ENCODE data around the gene MRPL48.

MRPL48 gene

DNA sequence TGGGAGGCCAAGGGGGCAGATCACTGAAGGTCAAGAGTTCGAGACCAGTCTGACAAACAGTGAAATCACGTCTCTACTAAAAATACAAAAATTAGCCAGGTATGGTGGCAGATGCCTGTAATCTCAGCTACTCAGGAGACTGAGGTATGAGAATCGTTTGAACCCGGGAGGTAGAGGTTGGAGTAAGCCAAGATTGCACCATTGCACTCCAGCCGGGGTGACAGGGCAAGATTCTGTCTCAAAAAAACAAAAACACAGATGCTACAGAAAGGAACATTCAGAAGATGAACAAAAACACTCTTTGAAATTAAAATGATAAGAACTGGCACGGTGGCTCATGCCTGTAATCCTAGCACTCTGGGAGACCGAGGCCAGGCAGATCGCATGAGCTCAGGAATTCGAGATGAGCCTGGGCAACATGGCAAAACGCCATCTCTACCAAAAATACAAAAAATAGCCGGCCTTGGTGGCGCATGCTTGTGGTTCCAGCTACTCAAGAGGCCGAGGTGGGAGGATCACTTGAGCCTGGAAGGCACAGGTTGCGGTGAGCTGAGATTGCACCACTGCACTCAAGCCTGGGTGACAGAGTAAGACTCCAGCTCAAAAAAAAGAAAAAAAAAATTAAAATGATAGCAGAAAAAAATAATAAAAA is 35.3 kb upstream of the MRPL48 start:
- no peak overlapping the region for H3K4me3 ChIP-seq (replicated peaks; ENCODE audit: low read depth, low read length)
- no peak for TF ChIP-seq CTCF (IDR thresholded peaks at IDR 0.05; ENCODE audit: low read length, missing control alignments)
- DNase-seq (ENCODE audit: low read depth), result no peak

DNA sequence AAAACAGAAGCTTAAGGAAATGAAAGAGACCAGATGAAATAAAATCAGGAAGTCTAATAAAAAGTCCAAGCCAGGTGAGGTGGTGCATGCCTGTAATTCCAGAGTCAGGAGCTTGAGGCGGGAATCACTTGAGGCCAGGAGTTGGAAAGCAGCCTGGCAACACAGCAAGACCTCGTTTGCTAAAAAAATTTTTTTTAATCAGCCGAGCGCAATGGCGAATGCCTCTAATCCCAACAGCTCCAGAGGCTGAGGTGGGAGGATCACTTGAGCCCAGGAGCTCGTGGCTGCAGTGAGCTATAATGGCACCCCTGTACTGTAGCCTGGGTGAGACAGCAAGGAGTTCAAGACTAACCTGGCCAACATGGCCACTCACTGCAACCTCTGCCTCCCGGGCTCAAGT is 34.8 kb upstream of the MRPL48 start:
- H3K4me3 ChIP-seq (replicated peaks; ENCODE audit: low read depth, low read length), result no peak overlapping the region
- DNase-seq (ENCODE audit: low read depth), result no peak
- TF ChIP-seq CTCF (IDR thresholded peaks at IDR 0.05; ENCODE audit: low read length, missing control alignments), result no peak

GRCh38 chr11:73753938-73754337 is 33.7 kb upstream of the MRPL48 start:
- TF ChIP-seq CTCF (IDR thresholded peaks at IDR 0.05; ENCODE audit: low read length, missing control alignments), result no peak
- no peak overlapping the region for H3K4me3 ChIP-seq (replicated peaks; ENCODE audit: low read depth, low read length)
- no peak for DNase-seq (ENCODE audit: low read depth)

DNA sequence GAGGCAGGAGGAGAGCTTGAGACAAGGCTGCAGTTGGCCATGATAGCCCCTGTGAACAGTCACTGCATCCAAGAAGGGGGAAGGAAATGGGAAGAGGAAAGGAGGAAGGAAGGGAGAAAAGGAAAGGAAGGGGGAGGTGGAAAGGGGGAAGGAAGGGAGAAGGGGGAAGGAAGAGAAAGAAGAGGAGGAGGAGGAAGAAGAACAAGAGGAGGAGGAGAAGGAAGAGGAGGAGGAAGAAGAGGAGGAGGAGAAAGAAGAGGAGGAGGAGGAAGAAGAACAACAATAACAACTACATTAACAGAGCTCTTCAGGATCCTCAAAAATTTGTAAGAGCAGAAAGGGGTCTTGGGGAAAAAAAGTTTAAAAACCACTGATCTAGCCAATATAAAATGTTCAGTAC is 32.0 kb upstream of the MRPL48 start:
- H3K4me3 ChIP-seq (replicated peaks; ENCODE audit: low read depth, low read length), result no peak overlapping the region
- DNase-seq (ENCODE audit: low read depth), result no peak
- no peak for TF ChIP-seq CTCF (IDR thresholded peaks at IDR 0.05; ENCODE audit: low read length, missing control alignments)

DNA sequence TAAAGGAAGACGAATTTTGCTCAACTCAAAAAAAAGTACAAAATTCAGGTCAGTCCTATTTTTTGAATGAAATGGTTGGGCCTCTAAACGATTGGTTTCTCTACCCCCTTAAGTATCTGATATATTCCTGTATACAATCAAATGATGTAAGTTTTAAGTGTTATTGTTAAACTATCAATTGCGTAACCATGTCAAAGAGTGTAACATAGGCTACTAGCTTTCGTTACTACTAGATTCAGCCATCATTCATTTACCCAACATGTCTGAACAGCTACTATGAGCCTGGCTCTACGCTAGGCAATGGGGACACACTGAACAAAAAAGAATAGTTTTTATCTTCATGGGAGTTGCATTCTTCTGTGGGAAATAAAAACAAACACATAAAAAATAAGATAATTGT is 30.1 kb upstream of the MRPL48 start:
- peak; percentile 17 for DNase-seq (ENCODE audit: low read depth)
- no peak overlapping the region for H3K4me3 ChIP-seq (replicated peaks; ENCODE audit: low read depth, low read length)
- TF ChIP-seq CTCF (IDR thresholded peaks at IDR 0.05; ENCODE audit: low read length, missing control alignments), result no peak

DNA sequence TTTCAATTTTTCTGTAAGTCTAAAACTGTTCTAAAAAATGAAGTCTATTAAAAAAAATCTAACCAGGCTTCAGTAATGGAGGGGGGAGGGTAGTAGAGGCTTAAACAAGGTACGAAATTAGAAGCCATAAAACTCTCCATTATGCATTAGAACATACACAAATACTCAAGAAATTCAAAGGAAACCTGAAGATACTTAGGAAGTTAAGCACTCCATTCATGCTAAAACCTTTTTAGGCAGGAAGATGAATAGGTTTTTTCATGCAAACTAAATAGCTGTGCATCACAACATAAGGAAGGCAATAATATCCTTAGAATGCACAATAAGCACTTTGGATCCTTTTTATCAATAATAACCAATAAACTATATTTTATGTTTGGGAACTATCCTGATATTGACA is 29.2 kb upstream of the MRPL48 start:
- no peak for DNase-seq (ENCODE audit: low read depth)
- H3K4me3 ChIP-seq (replicated peaks; ENCODE audit: low read depth, low read length), result peak overlapping the region; percentile 97
- TF ChIP-seq CTCF (IDR thresholded peaks at IDR 0.05; ENCODE audit: low read length, missing control alignments), result no peak

- TF ChIP-seq CTCF (IDR thresholded peaks at IDR 0.05; ENCODE audit: low read length, missing control alignments), result peak; percentile 28
- peak overlapping the region; percentile 97 for H3K4me3 ChIP-seq (replicated peaks; ENCODE audit: low read depth, low read length)
- DNase-seq (ENCODE audit: low read depth), result peak; percentile 39
These were observed 28.0 kb upstream of the MRPL48 start for GRCh38 chr11:73759610-73760134.
